Brain microvascular endothelial cell (primary cell): ENCODE measurements around the gene RDX.

Experiments used
- DNase-seq: peaks from one replicate; pipeline ENCODE4 v3.0.0-alpha.2; 2020
- H3K27ac ChIP-seq: fragments of 250-450 bp; sonication (Bioruptor Pico); 2 replicates; pipeline ENCODE4 v1.5.1; 2020; ENCODE audit warnings: mild to moderate bottlenecking, moderate library complexity
- H3K27me3 ChIP-seq: fragments of 250-450 bp; sonication (Bioruptor Pico); replicated peaks from 2 replicates; pipeline ENCODE4 v1.5.1; 2020; ENCODE audit warnings: mild to moderate bottlenecking
- H3K36me3 ChIP-seq: fragments of 250-450 bp; sonication (Bioruptor Pico); replicated peaks from 2 replicates; pipeline ENCODE4 v1.5.1; 2020; ENCODE audit warnings: mild to moderate bottlenecking
- H3K4me3 ChIP-seq: 2 replicates; pipeline ENCODE4 v1.5.1; 2011; ENCODE audit warnings: low read depth, mild to moderate bottlenecking, control low read depth, low read length, moderate library complexity
- in situ Hi-C: cut with HindIII; loops from 2 replicates; pipeline ENCODE4 v1.10.0; 2017; ENCODE audit warnings: low sequenced_read_pairs, low pct_ligation_motif_present
- TF ChIP-seq, protein P1 (sequence below): IDR thresholded peaks from 2 replicates; pipeline ENCODE4 v1.5.1; 2011; ENCODE audit warnings: low read depth, mild to moderate bottlenecking, moderate library complexity, low read length, control low read depth, inconsistent platforms; ENCODE audit errors: missing control alignments

RDX gene

DNA sequence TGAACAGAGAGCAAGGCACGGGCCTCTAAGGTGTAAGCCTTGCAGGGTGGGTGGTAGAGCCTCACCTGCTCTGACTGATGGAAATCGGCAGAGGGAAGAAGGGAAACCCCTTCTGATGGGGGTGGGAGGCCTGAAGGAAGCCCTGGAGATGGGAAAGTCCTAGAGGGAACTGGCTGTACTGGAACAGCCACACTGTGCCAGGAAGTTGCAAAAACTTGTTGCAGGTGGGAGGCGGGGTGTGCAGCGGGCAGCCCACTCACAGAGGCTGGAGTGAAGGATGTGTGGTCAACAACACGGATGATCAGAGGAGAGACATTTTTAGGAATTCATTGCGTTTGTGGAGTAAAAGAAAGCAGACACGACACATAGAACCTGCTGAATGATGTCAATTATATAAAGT is 112.0 kb downstream of the RDX start:
- Histone ChIP-seq H3K36me3 (no peaks in the 10 kb centered on the region), H3K27me3 (no peaks in the 10 kb centered on the region), H3K27ac (peak overlapping the region; percentile 6), H3K4me3 (no peak overlapping the region)
- DNase-seq = no peak
- in situ Hi-C loops = no loop called here
- TF ChIP-seq, protein P1, sequence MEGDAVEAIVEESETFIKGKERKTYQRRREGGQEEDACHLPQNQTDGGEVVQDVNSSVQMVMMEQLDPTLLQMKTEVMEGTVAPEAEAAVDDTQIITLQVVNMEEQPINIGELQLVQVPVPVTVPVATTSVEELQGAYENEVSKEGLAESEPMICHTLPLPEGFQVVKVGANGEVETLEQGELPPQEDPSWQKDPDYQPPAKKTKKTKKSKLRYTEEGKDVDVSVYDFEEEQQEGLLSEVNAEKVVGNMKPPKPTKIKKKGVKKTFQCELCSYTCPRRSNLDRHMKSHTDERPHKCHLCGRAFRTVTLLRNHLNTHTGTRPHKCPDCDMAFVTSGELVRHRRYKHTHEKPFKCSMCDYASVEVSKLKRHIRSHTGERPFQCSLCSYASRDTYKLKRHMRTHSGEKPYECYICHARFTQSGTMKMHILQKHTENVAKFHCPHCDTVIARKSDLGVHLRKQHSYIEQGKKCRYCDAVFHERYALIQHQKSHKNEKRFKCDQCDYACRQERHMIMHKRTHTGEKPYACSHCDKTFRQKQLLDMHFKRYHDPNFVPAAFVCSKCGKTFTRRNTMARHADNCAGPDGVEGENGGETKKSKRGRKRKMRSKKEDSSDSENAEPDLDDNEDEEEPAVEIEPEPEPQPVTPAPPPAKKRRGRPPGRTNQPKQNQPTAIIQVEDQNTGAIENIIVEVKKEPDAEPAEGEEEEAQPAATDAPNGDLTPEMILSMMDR = no peak

DNA sequence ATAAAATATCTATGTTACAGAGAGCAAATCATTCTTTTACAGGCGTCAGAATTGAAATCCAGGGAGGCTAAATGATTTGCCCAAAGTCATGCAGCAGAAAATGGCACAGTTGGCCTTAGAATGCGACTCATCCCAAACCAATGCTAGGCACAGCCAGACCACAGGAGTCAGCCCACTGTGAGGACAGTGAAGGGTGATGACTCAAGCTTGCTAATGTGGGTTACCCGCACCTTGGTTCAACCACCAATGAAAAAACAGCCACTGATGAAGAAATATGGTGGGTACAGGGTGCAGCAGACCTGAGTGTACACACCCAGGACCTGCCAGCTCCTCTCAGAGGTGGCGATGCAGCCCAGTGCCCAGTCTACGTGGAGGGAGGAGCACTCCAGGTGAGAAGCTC is 113.5 kb downstream of the RDX start:
- TF ChIP-seq, protein P1 = no peak
- in situ Hi-C loops = no loop called here
- Histone ChIP-seq H3K4me3 (no peak overlapping the region), H3K27me3 (no peaks in the 10 kb centered on the region), H3K36me3 (no peaks in the 10 kb centered on the region), H3K27ac (no peak overlapping the region)
- no peak for DNase-seq

- in situ Hi-C loops = no loop called here
- no peaks in the 10 kb centered on the region for H3K36me3 ChIP-seq
- no peak for DNase-seq
- no peak overlapping the region for H3K4me3 ChIP-seq
- TF ChIP-seq, protein P1 = no peak
- no peaks in the 10 kb centered on the region for H3K27me3 ChIP-seq
- H3K27ac ChIP-seq = no peak overlapping the region
Measured at GRCh38 chr11:110179064-110179463, 117.3 kb downstream of the RDX start.

GRCh38 chr11:110177086-110177456 is 119.3 kb downstream of the RDX start:
- H3K27me3 ChIP-seq = no peaks in the 10 kb centered on the region
- in situ Hi-C loops = no loop called here
- no peak for DNase-seq
- no peak overlapping the region for H3K27ac ChIP-seq
- H3K4me3 ChIP-seq = no peak overlapping the region
- no peaks in the 10 kb centered on the region for H3K36me3 ChIP-seq
- TF ChIP-seq, protein P1 = no peak

- Histone ChIP-seq H3K36me3 (no peaks in the 10 kb centered on the region), H3K27ac (no peak overlapping the region), H3K4me3 (no peak overlapping the region), H3K27me3 (no peaks in the 10 kb centered on the region)
- no peak for DNase-seq
- in situ Hi-C loops = no loop called here
- TF ChIP-seq, protein P1 = no peak
Measured at GRCh38 chr11:110176366-110177085, 119.9 kb downstream of the RDX start.
